T-helper 2 cell (primary cell): Measurements from ENCODE around the gene SETD9.

Experiments
- DNase-seq, 5 experiments: peaks; one replicate each; pipeline versions ENCODE4 v3.0.0 to v3.0.0-alpha.2; 2012 to 2022
- total RNA-seq, 2 donors: gene quantifications; one replicate each; lab custom pipeline; 2026; lab: John Stamatoyannopoulos, UW

Gene SETD9, protein sequence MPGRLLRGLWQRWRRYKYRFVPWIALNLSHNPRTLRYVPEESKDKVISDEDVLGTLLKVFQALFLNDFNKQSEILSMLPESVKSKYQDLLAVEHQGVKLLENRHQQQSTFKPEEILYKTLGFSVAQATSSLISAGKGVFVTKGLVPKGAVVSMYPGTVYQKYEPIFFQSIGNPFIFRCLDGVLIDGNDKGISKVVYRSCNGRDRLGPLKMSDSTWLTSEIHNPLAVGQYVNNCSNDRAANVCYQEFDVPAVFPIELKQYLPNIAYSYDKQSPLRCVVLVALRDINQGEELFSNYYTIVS
- total RNA-seq, result 3.4 to 4.9 reads per million in 2 donors

DNA sequence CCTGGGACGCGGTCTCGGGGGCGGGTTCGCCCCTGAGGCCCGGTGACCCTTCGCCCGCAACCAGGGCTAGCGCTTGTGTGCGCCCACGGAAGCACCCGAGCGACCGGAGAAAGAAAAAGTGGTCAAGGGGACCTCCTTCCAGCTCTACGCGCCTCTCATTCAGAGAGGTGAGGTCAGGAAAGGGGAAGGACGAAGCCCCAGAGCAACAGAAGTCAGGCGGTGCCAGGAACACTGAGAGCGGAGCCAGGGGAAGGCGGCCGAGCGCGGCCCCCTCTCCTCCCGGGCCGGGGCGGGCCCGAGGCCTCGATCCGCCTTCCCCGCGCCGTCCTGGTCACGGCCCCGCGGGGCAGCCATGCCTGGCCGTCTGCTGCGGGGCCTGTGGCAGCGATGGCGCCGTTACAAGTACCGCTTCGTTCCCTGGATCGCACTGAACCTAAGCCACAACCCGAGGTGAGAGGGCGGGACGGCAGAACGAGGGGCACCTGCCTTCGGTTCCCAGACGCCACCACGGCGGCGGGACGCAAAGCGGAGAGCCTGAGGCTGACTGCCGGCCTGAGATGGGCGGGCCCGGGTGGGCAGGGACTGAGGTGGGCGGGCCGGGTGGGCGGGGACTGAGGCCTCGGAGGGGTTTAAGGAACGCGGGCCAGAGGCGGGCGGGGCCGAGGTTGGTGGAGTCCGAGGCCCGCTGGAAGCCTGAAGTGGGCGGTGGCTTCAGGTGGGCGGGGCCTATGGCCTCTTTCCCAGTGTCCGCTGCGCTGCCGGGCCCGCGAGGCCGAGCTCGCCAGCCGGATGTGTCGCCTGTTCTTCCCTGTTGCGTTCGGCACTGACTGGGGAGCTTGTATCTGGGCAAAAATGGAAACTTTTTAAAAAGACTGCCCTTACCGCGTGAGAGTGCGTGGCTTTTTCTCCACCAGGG is at the start of gene SETD9:
Gene SETD9, plus strand, starts transcription at position 303 of the 916 bp plus-strand sequence. Its CDS starts 50 bp downstream, at position 353.
- peak; percentile 75 to 93 (median 77) for DNase-seq

- no peak for DNase-seq
Observed at GRCh38 chr5:56861893-56862485, 47.4 kb upstream of the SETD9 start.

- peak in 1 of 5 experiments; percentile 32 for DNase-seq
Observed at GRCh38 chr5:56862909-56863308, 46.5 kb upstream of the SETD9 start.

DNA sequence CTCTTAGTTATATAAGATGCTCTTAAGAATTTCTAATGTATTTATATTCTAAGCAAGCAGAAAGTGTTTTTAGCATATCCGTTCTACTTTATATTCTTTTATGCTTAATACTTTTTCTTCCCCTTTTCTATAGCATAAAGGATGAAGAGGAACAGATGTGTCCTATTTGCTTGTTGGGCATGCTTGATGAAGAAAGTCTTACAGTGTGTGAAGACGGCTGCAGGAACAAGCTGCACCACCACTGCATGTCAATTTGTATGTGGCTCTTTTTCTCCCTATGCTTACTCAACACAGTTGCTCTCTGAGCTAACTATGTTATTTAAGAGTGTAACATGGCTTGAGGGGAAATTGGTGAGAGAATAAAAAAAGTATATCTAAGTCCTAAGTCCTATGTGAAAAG is 37.6 kb upstream of the SETD9 start:
- DNase-seq, result no peak

GRCh38 chr5:56873056-56873455 is 36.3 kb upstream of the SETD9 start:
- no peak for DNase-seq

- no peak for DNase-seq
Observed at GRCh38 chr5:56876327-56876726, 33.1 kb upstream of the SETD9 start.

- no peak for DNase-seq
Observed at GRCh38 chr5:56881571-56881970, 27.8 kb upstream of the SETD9 start.

DNA sequence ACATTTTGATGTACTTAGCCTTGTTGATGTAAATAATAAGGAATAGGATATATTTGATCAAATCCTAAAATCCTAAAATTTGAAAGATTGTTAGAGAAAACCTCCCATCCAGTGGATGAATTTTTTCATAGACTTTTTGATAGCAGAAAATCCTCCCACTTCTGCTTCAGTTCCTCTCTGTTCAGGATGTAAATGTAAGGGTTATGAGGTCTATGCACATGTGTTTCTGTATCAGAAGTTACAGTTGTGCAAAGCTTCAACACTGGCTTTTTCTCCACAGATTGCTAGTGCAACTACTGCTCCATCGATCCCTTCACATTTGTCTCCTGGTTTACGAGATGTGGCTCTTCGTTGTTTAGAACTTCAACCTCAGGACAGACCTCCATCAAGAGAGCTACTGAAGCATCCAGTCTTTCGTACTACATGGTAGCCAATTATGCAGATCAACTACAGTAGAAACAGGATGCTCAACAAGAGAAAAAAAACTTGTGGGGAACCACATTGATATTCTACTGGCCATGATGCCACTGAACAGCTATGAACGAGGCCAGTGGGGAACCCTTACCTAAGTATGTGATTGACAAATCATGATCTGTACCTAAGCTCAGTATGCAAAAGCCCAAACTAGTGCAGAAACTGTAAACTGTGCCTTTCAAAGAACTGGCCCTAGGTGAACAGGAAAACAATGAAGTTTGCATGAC is 16.0 kb upstream of the SETD9 start:
- DNase-seq, result peak in 1 of 5 experiments; percentile 41

- no peak for DNase-seq
Observed at GRCh38 chr5:56896763-56897162, 12.6 kb upstream of the SETD9 start.

DNA sequence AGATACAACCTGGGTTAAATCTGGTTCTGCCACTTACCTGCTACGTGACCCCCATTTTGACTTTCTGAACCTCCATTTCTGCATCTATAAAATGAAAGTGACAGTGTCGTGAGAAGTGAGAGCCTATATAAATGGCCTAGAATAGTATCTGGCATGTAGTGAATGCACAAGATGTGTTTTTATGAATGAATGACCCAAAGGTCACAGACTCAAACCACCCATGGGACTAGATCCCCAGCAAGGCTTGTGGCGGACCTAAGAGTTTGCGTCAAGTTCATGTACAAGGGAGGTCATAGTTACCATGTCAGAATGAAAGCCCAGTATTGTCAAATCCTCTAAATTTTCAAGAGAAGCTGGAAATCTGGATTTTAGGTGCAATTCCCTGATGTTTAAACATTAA is 11.2 kb upstream of the SETD9 start:
- no peak for DNase-seq

- DNase-seq, result no peak
Observed at GRCh38 chr5:56900395-56900794, 9.0 kb upstream of the SETD9 start.

DNA sequence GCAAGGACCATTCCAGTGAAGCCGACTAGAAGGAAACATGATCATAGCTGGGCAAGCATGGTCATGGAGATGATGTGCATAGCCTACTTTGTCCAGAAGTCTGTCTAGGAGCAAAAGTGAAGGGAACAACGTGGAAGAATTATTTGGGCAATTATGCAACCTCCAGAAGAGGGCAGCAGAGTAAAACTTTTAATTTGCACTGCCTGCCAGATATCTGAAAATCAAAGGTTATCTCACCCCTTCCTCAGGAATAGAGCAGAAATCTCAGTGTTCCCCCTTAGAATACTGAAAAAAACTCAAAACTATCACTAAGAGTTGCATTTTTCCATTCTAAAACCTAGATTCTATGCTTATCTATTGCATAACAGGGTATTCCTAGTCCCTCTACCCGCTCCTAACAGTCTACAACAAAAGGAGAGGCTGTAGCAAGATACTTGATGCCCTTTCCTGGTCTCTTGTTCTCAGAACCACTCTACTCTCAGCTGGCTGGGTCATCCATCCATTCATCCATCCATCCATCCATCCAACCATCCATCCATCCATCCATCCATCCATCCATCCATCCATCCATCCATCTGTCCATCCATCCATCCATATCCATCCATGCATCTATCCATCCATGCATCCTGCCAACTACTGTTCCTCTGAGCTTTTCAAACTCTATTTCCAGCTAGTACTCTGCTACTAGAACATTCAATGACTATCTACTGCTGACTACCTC is 8.4 kb upstream of the SETD9 start:
- DNase-seq, result peak in 2 of 5 experiments; percentile 27 to 36

GRCh38 chr5:56908942-56909293 is 478 bp upstream of the SETD9 start:
- DNase-seq, result no peak

DNA sequence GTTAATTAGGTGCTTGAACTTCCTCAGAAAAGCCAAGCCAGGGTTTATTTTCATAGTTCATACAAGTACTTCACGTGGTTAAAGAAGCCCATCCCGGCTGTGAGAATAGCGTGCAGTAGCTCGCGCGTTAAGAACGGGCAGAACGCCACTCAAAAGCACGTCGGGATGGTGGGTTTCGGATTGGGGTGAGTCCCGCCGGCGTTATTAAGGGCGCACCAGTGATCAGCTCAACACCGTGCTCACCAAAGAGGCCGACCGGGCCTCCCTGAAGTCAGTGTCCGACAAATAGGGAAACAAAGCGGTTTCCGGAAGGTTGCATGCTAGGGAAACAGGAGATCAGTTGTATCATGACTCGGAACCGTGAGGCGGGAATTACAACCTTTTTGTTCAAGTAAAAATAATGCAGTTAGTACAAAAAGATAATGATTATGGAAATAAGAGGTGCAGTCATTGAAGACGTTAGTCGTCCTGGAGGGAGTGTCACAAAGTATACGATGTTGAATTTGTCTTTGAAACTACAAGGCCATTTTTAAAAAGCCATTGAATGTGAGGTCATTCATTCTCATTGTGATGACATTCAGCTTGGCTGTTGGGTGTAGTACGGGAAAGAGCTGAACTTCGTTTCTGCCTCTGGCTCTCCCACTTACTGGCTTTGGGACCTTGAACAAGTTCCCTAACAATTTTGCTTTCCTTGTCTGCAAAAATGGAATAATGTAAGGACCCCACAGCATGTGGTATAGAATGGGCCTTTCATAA is 992 bp downstream of the SETD9 start:
- peak in 4 of 5 experiments; percentile 6 to 40 (median 9) for DNase-seq

DNA sequence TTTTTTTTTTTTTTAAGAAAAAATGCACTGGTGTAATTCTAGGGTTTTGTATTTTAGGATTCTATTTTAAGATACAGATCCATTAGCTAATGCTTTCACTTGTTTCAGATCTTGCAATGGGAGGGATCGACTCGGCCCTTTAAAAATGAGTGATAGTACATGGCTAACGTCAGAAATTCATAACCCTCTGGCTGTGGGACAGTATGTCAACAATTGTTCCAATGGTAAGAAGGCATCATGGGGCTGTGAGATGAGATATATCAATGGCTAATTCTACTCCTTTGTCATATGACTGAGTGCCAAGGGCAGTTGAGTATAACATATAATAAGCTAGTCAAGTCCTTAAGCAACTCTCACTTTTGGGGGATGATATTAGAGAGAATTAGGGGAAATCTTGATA is 4.4 kb downstream of the SETD9 start:
- DNase-seq, result no peak

DNA sequence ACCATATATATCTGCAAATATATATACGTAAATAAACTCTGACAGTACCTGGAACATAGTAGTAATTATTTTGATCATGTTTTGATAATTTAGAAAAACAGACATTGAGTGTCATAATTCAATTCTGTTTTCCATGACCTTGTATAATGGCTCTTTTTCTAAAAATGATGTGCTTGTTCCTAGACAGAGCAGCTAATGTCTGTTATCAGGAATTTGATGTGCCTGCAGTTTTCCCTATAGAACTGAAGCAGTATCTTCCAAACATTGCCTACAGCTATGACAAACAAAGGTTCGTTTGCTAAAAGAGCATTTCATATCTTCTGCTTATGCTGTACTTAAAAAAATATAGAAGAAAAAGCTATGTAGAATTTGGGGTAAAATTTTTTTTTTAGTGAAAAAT is 5.3 kb downstream of the SETD9 start:
- no peak for DNase-seq

DNA sequence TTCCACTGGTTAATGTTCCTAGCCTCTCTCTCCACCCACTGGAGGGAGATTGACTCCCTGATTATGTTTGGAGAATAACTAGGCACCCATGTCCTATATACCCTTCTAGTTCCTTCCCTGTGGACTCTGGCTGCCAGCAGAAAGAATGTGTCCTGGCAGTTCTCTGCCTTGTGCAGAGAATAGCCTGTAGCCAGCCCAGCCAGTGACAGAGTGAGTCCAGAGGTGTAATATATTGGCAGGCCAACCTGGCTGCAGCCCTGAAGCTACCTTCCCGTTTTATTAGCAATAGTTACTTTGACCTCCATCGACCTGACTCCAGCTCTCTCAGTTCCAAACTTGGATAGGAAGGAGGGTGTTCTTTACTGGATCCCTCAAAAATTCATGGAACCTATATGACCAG is 8.1 kb downstream of the SETD9 start:
- DNase-seq, result no peak

GRCh38 chr5:56918054-56918453 is 8.7 kb downstream of the SETD9 start:
- DNase-seq, result no peak

GRCh38 chr5:56919942-56920662 is 10.7 kb downstream of the SETD9 start:
- no peak for DNase-seq

DNA sequence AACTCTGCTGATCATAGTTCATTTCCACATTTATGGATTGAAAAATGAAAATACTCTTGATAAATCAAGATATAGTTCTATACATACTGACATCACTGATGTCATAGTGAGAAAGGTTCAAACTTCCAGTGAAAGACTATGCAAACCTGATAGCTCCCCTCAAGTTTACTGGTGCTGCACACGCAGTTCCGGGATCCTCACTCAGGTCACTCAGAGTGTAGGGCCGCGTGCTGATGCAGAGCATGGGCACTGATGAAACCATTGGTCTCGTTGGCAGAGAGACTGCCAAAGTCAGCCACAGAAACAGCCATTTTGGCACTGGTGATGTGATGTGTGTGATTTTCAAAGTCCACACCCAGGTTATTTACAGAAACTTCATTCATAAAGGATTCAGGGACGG is 13.5 kb downstream of the SETD9 start:
- DNase-seq, result no peak

- DNase-seq, result no peak
Observed at GRCh38 chr5:56934325-56934724, 24.9 kb downstream of the SETD9 start.
